GM19099 (cell line): ENCODE data around the gene R3HDML.

Experiments
- POLR2A ChIP-seq: IDR thresholded peaks from 3 replicates; pipeline ENCODE4 v1.6.1; 2011; ENCODE audit warnings: low read depth; ENCODE audit not compliant: insufficient read length; ENCODE audit errors: extremely low read depth

R3HDML gene

GRCh38 chr20:44400671-44400969 lies 63.8 kb downstream of the R3HDML start:
- TF ChIP-seq POLR2A, result no peak
